IPS-18a (cell line): ENCODE measurements around the gene DOK5.
A peak's percentile ranks its signal among the peaks of the same experiment; 100 is the strongest.
"Not testable (repeated sequence)": the region's sequence is repeated elsewhere in the genome, so short reads cannot be mapped to it uniquely, and the experiment has no call there.

Source experiments
- H3K27ac ChIP-seq: one replicate; pipeline ENCODE4 v1.5.1; 2013; ENCODE audit warnings: low read length
- H3K27me3 ChIP-seq: one replicate; pipeline ENCODE4 v1.6.1; 2013; ENCODE audit warnings: mild to moderate bottlenecking, low read length; ENCODE audit not compliant: control insufficient read depth, insufficient read depth
- H3K36me3 ChIP-seq: one replicate; pipeline ENCODE4 v1.6.1; 2013; ENCODE audit warnings: low read depth, low read length; ENCODE audit not compliant: control insufficient read depth
- H3K4me1 ChIP-seq: one replicate; pipeline ENCODE4 v1.6.1; 2013; ENCODE audit warnings: low read depth, low read length; ENCODE audit not compliant: control insufficient read depth
- H3K4me3 ChIP-seq: one replicate; pipeline ENCODE4 v1.5.1; 2013; ENCODE audit warnings: low read length
- H3K9ac ChIP-seq: one replicate; pipeline ENCODE4 v1.6.1; 2013; ENCODE audit warnings: mild to moderate bottlenecking, low read length, moderate library complexity
- H3K9me3 ChIP-seq: one replicate; pipeline ENCODE4 v1.6.1; 2013; ENCODE audit warnings: low read depth, low read length; ENCODE audit not compliant: control insufficient read depth

Gene DOK5

GRCh38 chr20:54472607-54473006, 2.8 kb upstream of the DOK5 start:
- H3K9me3 ChIP-seq: no peaks in the 10 kb centered on the region
- peaks cover 23% of the 10 kb centered on the region for H3K4me1 ChIP-seq
- no peak overlapping the region for H3K9ac ChIP-seq
- no peaks in the 10 kb centered on the region for H3K36me3 ChIP-seq
- no peak overlapping the region for H3K4me3 ChIP-seq
- H3K27me3 ChIP-seq: peaks cover 32% of the 10 kb centered on the region
- H3K27ac ChIP-seq: no peak overlapping the region

GRCh38 chr20:54473340-54473739, 2.1 kb upstream of the DOK5 start:
- Histone ChIP-seq H3K4me3 (no peak overlapping the region), H3K9ac (no peak overlapping the region), H3K9me3 (no peaks in the 10 kb centered on the region), H3K27ac (no peak overlapping the region), H3K27me3 (peaks cover 38% of the 10 kb centered on the region), H3K36me3 (no peaks in the 10 kb centered on the region), H3K4me1 (peaks cover 26% of the 10 kb centered on the region)

- Histone ChIP-seq H3K9me3 (no peaks in the 10 kb centered on the region), H3K4me1 (peaks cover 26% of the 10 kb centered on the region), H3K27ac (no peak overlapping the region), H3K4me3 (no peak overlapping the region), H3K36me3 (no peaks in the 10 kb centered on the region), H3K27me3 (peaks cover 38% of the 10 kb centered on the region), H3K9ac (no peak overlapping the region)
Observed at GRCh38 chr20:54474046-54474445, 1.3 kb upstream of the DOK5 start.

GRCh38 chr20:54474866-54475265, 527 bp upstream of the DOK5 start:
- peak overlapping the region; percentile 90 for H3K4me3 ChIP-seq
- no peak overlapping the region for H3K9ac ChIP-seq
- peaks cover 38% of the 10 kb centered on the region for H3K27me3 ChIP-seq

GRCh38 chr20:54476169-54477009, 996 bp downstream of the DOK5 start:
- Histone ChIP-seq H3K4me1 (peaks cover 28% of the 10 kb centered on the region), H3K9me3 (no peaks in the 10 kb centered on the region), H3K27me3 (peaks cover 38% of the 10 kb centered on the region), H3K9ac (peak overlapping the region; percentile 66), H3K4me3 (peak overlapping the region; percentile 90), H3K27ac (no peak overlapping the region), H3K36me3 (no peaks in the 10 kb centered on the region)

More at GRCh38 chr20:54474866-54475265, 527 bp upstream of the DOK5 start:
- no peak overlapping the region for H3K27ac ChIP-seq
- no peaks in the 10 kb centered on the region for H3K36me3 ChIP-seq
- no peaks in the 10 kb centered on the region for H3K9me3 ChIP-seq
- peaks cover 28% of the 10 kb centered on the region for H3K4me1 ChIP-seq

- H3K27ac ChIP-seq: no peak overlapping the region
- no peak overlapping the region for H3K9ac ChIP-seq
- H3K4me1 ChIP-seq: peaks cover 28% of the 10 kb centered on the region
- peak overlapping the region; percentile 90 for H3K4me3 ChIP-seq
- H3K9me3 ChIP-seq: no peaks in the 10 kb centered on the region
- peaks cover 38% of the 10 kb centered on the region for H3K27me3 ChIP-seq
- H3K36me3 ChIP-seq: no peaks in the 10 kb centered on the region
Observed at GRCh38 chr20:54477191-54477955, 2.0 kb downstream of the DOK5 start.

DNA sequence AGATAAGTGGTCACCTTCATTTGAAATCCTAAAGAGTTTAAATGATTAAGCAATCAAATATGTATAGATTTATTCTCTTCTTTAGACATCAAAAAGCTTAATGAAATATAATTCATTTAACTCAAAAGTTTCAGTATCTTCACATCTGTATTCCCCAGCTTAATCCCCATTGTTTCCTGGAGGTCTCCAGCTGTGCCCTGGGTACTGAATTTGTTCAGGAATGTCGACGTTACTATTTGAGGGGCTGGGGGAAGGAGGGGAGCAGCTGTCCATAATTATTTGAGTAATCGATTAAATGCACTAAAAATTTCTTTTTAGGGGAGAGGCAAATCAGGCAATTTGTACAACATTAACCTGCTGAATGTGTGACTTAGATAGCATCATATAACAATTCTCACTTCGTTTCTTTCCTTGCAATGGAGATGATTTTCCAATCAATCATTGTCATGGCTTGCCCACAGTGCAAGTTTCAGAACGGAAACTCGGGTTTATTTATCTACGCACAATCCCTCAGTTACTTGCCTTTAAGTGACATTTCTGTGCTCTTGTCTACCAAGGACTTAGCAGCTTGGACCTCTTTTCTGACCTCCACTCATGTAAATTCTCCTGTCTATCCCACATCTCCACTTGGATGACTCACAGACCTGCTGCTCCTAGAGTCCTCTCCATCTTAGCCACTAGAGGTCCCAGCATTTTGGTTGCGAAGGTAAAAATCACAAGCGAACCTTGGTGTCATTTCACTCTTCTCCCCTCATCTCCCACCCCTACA, 3.9 kb downstream of the DOK5 start:
- Histone ChIP-seq H3K27ac (no peak overlapping the region), H3K4me3 (no peak overlapping the region), H3K4me1 (peaks cover 28% of the 10 kb centered on the region), H3K9ac (no peak overlapping the region), H3K9me3 (no peaks in the 10 kb centered on the region), H3K36me3 (no peaks in the 10 kb centered on the region), H3K27me3 (peaks cover 32% of the 10 kb centered on the region)

- H3K9me3 ChIP-seq, H3K27ac ChIP-seq, H3K9ac ChIP-seq, H3K36me3 ChIP-seq, H3K4me3 ChIP-seq: not testable (repeated sequence)
- Histone ChIP-seq H3K4me1 (peaks cover 24% of the 10 kb centered on the region), H3K27me3 (peaks cover 26% of the 10 kb centered on the region)
Observed at GRCh38 chr20:54479937-54480336, 4.5 kb downstream of the DOK5 start.

GRCh38 chr20:54481442-54481841, 6.0 kb downstream of the DOK5 start:
- Histone ChIP-seq H3K36me3 (no peaks in the 10 kb centered on the region), H3K9me3 (no peaks in the 10 kb centered on the region), H3K9ac (no peak overlapping the region), H3K27ac (no peak overlapping the region), H3K27me3 (peaks cover 17% of the 10 kb centered on the region), H3K4me1 (peaks cover 23% of the 10 kb centered on the region), H3K4me3 (no peak overlapping the region)

DNA sequence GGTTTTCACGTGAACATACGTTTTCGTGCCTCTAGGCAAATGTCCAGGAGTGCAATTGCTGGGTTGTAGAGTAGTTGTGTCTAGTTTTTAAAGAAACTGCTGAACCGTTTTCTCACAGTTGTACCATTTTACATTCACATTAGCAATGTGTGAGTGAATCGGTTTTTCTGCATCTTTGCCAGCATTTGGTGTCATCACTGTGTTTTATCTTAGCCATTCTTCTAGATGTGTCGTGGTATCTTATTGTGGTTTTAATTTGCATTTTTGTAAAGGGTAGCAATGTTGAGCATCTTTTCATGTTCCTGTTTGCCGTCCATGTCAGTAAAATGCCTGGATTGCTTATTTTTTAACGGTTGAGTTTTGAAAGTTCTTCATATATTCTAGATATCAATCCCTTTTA, 10.2 kb downstream of the DOK5 start:
- Histone ChIP-seq H3K9ac (no peak overlapping the region), H3K27me3 (no peaks in the 10 kb centered on the region), H3K9me3 (no peaks in the 10 kb centered on the region)

GRCh38 chr20:54486585-54486984, 11.2 kb downstream of the DOK5 start:
- Histone ChIP-seq H3K4me3 (no peak overlapping the region), H3K4me1 (no peaks in the 10 kb centered on the region), H3K9me3 (no peaks in the 10 kb centered on the region), H3K36me3 (no peaks in the 10 kb centered on the region), H3K27me3 (no peaks in the 10 kb centered on the region), H3K27ac (no peak overlapping the region), H3K9ac (no peak overlapping the region)

More for the DNA sequence above, 10.2 kb downstream of the DOK5 start:
- Histone ChIP-seq H3K27ac (no peak overlapping the region), H3K36me3 (no peaks in the 10 kb centered on the region), H3K4me1 (no peaks in the 10 kb centered on the region), H3K4me3 (no peak overlapping the region)
